NK-92 (cell line): ENCODE data around the gene MID1.

Source experiments
- DNase-seq: peaks from one replicate; lab custom pipeline; 2025; ENCODE audit not compliant: unreplicated experiment; lab: John Stamatoyannopoulos, UW

Gene MID1, protein sequence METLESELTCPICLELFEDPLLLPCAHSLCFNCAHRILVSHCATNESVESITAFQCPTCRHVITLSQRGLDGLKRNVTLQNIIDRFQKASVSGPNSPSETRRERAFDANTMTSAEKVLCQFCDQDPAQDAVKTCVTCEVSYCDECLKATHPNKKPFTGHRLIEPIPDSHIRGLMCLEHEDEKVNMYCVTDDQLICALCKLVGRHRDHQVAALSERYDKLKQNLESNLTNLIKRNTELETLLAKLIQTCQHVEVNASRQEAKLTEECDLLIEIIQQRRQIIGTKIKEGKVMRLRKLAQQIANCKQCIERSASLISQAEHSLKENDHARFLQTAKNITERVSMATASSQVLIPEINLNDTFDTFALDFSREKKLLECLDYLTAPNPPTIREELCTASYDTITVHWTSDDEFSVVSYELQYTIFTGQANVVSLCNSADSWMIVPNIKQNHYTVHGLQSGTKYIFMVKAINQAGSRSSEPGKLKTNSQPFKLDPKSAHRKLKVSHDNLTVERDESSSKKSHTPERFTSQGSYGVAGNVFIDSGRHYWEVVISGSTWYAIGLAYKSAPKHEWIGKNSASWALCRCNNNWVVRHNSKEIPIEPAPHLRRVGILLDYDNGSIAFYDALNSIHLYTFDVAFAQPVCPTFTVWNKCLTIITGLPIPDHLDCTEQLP

DNA sequence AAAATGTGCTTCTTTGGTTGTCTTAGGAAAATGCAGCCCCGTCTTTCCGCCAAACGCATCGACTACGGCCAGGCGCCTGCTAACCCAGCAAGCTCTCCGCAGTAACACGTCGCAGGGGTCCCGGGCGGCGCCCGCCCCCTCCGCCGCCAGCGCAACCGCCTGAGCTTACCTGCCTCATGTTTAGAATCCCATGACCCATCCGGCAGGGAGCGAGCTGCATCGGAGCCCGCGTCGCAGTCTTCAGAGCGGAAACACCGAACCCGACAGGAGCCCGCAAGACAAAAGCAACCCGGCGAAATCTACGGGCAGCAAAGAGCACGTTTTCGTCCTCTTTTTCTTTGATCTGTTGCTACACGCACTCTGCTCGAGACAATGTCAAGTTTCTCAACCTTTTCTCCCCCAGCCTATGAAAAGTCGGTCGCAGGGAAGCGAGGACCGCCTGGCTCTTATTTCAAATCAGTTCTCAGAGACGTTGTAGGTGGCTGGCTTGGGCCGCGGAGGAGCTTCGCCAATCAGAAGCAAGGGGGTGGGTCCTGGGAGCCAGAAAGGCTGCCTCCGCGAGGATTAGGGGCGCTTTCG, at the start of gene MID1:
TSS of gene MID1 (minus strand) at position 465 of the 579 bp plus-strand sequence. CDS start 53,038 bp downstream, outside the sequence.
- DNase-seq = no peak

DNA sequence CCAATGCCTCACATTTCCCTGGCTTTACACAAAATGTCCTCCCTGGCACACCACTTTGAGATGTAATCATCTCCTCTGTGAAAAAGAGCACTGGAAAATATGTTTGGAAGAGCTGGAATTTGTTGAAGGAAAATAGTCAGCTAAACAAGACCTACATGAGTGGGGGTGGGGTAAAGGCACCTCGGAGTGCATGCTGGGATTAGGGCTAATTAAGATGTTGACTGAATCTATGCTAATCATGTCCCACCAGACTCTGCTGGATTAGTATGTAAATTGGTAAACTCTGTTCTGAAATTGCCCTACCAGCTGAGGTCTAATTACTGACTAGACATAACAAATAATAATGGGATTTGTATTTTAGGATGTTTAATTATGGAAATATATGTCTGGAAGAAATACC, 46.8 kb upstream of the MID1 start:
- no peak for DNase-seq

DNA sequence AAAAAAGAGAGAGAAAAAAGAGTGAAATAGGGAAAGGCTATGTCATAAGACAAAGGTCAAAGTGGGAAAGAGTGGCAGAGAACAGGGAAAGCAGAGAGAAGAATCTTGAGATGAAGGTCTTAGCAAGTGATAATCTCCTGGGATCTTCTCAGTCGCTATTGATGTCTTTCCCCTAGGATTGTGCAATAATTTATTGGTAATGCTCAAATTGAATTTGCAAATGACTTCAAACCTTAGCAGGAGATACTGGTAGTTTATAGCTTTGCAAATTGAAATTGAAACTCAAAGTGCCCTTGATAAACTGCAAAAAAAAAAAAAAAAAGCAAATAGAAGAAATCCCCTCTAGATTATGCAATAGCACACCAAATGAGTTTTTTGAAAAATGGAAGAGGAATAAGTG, 45.7 kb upstream of the MID1 start:
- no peak for DNase-seq

DNA sequence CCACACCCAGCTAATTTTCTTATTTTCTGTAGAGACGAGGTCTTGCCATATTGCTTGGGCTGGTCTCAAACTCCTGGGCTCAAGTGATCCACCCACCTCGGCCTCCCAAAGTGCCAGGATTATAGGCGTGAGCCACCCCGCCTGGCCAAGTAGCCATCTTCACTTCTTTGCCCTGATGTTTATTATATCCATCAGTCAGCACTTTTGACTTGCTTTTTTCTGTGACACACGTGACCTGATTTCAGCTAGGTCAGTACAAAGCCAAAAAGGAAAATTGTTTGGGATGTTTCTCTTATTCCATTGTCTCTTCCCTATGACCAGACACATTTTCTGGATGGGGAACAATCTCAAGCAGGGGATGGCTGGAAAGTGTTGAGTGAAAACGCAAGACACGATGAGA, 45.3 kb upstream of the MID1 start:
- no peak for DNase-seq

DNA sequence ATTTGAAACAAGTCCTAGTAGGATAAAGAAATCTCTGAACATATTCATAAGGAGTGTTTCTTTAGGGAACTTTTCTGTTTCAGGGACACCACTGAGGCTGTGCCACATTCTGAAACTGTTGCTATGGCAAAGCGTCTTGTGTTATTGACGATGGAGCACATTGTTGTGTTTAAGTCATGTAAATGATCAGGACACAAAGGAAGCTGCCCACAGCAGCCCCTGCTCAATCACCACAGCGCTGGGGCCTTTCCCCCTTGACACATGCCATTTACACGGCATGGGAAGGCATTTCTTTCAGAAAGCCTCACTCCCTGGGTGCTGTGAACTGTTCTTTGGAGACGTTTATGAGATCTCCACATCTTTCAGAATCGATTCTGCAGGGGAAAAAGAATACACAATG, 39.8 kb upstream of the MID1 start:
- DNase-seq = no peak

DNA sequence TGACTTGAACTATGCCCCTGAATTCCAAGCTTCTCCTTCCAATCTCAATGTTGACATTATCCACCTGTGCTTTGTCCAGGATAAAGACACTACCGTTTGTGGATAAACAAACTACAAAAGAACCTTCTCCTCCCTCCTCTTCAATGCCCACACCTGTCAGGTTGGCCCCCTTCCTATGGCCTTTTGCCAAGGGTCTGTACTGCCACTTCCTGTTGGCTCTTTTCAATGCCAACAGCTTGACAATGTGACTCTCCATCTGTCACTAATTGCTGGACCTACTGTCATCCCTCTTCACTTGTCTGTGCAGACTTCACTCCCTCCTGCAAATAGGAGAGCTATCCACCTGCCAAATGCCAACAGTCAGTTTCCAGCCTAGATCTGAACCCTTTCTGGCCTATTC, 35.8 kb upstream of the MID1 start:
- no peak for DNase-seq

DNA sequence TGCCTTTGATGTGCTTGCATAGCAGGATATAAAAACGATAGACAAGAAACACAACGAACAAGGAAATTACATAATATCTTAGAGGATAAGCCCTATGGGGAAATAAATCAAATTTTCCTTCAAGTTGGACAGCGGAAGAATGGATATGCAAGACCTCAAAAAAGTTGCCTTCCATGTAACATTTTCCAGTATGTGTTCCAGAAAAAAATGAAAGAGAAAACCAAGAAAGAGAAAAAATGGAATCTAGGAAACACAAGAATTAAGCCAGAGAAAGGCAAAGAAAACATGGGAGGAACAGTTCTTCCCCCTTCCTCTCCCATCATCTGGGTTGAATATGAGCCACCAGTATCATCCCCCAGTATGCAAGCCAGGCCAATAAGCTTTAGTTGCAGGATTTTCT, 34.6 kb upstream of the MID1 start:
- DNase-seq = no peak

DNA sequence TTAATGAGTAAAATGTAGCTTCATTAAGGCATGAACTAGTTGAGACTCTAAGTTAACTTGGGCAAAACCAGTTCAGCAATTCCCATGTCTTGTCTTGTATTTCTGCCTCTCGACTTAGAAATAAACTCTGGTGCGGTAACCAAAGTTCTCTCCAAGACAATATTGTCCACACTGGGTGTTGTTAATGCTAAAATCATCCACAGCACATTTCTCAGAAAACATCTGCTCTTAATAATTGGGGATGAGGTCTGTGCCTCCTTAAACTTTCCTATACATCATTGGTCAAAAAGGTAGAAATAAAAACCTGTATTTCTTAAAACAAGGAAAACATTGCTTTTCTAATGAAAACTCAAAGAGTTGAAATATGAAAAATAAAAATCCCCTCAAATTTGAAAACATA, 32.9 kb upstream of the MID1 start:
- no peak for DNase-seq

DNA sequence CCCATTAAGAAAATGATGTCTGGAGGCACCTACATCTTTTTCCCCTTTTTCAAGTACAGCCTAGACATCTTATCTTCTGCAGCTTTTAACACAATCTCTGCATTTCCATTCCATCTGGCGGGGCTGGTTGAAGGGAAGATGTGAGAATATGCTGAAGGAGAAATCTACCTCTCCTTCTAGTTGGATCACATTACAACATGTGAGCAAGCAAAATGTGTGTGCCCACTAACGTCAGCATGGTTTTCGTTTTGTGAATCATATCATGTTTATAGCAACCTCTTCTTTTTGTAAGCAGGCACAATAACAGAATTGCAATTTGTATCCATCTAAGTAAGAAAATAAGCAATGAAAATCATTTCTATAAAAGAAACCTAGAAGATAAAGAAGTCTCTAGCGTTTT, 28.9 kb upstream of the MID1 start:
- DNase-seq = no peak

DNA sequence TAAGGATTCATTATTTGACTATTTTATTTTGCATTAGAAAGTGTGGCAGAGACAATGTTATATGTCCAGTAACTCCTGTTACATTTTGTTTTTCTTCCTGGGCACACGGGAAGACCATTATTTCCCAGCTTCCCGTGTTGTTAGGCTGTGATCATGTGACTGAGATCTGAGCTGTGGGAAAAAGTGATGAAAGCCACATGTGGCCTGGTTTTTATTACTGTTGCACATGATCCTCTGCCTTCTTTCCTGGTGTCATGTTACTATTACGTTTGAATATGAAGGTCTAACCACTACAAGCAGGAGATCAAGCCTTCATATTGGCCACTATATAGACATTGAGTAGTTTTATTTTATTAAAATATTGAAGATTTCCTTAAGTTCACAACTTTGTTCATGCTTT, 28.2 kb upstream of the MID1 start:
- no peak for DNase-seq

DNA sequence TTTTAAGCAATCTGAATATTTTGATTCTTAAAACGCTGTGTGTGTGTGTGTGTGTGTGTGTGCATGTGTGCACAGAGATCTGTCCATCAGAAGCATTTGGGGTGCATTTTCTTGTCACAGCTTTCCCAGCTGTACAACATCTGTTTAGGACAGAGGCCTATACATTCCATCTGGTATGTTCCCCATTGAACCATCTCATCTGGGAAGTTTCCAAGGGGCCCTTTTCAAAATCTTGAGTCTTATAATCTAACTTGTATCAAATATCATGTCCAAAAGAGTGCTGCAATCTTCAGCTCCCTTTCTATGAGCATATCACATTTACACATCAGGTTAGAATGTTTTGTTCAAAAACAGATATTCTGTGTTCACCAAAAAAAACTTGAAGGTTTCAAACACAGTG, 16.5 kb upstream of the MID1 start:
- DNase-seq = no peak

DNA sequence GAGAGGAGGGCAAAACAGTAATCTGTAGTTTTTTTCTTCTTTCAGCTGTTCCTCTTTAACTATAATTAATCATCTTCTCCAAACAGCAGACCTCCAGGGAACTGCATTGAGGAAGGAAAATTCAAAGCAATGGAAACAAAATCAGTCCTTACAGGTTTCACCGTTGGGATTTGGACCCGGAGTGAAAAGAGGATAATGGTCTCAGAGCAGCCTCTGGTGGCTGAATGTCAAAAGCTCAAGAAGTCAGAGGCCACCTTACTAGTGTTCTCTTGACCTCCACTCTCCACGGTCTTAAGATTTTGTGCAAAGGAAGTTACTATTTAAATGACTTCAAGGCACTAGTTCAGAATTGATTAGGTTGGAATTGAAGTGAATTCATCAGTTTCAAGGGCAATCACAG, 16.0 kb upstream of the MID1 start:
- DNase-seq = no peak

DNA sequence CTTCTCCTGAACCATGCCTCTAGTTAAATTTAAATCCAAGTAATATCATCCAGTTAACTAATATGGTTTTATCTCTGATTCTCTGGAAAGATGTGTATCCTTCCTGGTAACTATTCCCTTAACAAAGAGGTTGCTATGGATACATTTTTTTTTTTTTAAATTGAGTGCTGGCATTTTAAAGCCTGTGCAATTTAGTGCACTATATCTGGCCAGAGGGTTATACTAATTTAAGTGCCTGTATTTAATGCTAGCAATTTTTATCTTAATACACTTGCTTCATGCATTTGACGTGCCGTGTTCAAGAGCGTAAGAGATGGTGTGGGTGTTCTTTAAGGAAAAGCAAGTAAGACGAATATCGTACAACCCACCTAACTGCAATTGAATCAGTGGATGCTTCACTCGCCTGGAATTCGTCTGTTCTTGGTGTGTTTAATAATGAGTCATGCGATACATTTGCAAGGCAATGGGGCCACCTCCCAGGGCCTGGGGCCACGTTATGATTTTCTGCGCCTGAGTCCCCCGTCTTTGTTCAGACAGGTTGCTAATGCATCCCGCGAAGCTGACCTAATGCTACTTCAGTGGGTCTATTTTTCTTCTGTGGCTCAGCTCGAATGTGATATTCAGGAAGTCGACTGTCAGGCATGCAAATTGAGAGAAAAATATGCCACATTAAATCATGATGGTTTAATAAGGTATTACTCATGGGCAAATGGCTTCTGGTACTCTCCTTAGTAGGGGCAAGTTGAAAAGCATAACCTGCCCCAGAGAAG, 14.2 kb upstream of the MID1 start:
- no peak for DNase-seq

DNA sequence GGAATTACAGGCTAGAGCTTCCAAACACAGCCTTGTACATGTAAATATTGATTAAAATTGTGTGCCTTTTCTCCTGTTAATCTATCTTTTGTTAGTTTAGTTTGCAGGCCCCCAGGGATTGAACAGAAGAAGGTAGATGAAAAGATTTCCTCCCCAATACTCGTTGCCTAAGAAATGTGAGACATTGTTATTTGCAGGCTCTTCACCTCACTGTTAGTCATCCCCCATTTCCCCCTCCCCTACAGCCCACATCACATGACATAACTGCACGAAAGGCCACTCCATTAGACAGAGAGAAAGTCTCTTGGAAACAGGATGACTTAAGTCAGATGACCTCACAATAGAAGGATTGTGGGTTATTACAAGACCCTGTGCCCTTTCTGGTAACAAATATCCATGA, 13.3 kb upstream of the MID1 start:
- DNase-seq = no peak

DNA sequence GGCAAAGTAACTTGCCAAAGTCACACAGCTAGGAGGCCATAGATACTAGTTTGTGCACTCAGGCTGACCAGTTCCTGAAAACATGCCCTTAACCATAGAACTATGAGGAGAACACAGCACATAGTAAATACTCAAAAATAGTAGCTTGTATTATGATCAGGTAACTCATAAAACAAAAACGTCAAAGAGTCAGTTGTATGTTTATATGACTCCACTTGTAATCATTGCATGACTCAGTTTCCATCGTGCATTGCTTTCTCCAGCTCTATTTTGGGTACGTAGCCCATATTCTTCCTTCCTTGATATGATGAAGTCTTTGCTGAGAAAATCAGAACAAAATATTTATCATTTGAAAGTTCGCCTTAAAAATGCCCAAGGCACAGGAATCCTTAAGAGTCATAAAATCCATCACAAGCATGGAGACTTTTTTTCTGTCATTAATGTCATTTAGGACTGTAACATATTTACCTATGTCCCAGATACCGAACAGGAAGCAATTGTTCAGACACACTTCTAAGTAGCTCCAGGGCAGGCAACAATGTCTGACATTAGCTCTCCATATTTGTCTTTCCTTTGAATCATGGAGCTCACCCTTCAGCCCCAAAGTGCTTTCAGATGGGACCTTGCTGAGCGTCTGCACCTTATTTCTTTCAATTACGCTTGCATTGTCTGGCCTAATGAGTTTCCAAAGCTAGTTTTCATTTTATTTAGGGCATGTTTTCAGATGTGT, 11.2 kb upstream of the MID1 start:
- no peak for DNase-seq

DNA sequence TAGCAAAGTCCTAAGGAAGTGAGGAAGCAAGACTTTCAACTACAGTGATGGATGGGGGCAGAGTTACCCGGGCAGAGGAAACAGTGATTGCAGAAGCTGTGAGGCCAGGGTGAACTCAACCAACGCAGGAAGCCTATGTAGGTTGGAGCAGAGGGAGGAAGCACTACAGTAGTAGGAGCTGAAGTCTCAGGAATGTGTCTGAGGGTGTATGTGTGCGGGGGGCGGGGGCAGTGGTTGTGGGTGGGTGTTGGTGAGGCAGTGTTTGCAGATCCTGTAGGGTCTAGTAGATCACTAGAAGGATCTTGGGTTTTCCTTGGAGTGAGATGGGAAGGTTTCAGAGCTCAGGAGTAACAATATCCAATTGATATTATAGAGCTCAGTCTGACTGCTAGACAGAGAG, 9.9 kb upstream of the MID1 start:
- DNase-seq = no peak

DNA sequence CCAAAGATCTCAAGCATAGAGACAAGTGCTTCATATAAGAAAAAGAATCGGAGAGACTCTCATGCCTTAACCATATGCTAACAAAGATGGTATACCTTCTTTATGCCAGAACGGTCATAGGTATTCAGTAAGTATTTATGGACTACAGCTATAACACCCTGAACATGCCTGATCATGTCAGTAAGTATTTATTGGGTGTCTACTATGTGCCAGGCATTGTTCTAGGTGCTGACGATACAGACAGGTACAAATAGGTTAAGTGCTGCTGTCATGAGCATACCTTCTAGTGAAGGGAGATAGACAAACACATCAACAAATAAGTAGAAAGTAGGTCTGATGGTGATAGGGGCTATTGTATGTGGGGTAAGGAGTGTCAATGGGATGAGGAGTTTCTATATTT, 9.5 kb upstream of the MID1 start:
- no peak for DNase-seq

DNA sequence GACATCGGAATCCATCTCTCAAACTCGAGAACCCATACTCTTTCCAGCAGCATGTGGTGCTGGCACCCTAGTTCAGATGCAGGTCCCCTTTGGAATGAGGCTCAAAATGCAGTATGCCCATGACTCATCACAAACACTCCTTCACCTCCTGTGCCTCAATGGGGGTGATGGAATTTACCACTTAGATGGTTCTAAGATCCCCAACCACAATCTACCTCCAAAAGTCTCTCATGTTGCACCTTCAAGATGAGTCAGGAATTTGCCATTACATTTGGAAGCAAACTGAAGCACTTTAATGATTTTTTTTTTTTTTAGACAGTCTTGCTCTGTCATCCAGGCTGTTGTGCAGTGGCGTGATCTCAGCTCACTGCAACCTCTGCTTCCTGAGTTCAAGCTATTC, 8.5 kb upstream of the MID1 start:
- no peak for DNase-seq

DNA sequence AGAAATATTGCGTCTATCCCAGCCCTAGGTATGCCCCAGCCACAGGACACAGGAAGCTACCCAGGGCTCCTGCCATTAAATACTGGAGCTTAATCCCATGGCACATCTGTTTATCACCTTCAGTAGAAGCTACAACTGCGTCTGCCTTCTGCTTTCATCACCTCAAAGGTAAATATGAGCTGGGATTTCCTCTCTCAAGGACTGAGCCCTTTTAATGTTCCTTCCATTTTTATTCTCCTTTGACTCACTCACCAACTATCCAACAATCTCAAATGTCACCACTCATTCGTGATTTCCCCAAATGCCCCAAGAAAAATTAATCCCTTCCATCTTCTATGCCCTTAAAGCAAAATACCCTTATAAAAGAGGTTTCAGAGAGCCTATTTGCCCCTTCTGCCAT, 1.8 kb upstream of the MID1 start:
- DNase-seq = no peak

DNA sequence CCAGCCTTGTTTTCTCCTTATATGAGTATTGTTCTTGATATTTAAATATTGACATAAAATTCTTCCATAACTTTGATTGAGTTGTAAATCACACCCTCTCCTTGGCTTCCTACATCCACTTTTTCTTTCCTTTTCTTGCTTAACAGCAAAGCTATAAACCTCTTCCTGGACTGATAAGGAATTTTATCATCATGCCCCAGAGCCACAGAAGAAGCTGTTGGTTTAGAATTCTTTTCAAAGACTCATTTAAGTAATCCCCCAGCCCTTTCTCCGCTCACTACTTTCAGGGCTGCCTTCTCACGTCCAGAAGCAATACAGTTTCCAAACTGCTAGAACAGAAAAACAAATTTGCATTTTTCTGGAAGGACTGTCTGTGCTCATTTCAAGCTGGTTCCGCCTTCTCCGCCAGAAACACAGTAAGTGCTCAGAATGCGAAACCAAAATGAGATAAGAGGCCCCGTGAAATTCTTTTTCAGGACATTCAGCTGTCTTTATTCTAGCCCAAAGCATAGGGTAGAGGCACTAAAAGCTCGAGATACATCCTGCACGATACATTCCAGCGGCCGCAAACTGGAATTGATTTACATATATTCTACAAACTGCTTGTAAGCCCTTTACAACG, 849 bp downstream of the MID1 start:
- no peak for DNase-seq

DNA sequence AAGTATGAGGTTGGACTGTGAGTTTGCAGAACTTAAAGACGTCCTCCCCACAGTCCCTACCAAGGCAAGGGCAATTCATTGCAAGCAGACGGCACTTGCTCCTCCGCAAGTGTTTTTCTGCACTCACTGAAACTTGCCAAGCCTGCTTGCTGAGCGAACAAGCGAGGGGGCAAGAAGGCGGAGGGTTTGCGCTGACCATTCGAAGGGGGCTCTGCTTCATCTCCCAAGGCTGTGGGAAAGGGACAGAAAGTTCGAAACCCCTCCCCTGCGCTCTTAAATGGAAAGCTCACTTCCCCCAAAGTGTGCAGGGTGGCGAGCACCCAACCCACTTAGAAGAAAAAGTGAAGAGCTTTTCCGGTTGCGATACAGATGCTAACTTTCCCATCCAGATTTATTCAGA, 1.4 kb downstream of the MID1 start:
- DNase-seq = no peak
